ENCODE measurements around the gene GRM8.

Gene GRM8

GRCh38 chr7:127214956-127215718 is 37.6 kb downstream of the GRM8 start:
- H2AFZ ChIP-seq (ENCODE audit: low read length) = no peak overlapping the region
- H3K4me3 ChIP-seq (ENCODE audit: low read depth, low read length, poor library complexity, severe bottlenecking) = no peak overlapping the region
- no peaks in the 10 kb centered on the region for H3K36me3 ChIP-seq (ENCODE audit: insufficient read depth, low read length)
- H3K9me3 ChIP-seq (ENCODE audit: low read length) = no peaks in the 10 kb centered on the region
- no peaks in the 10 kb centered on the region for H3K27me3 ChIP-seq (ENCODE audit: insufficient read depth, low read length)
- H3K4me1 ChIP-seq (ENCODE audit: insufficient read depth, low read length, severe bottlenecking) = no peaks in the 10 kb centered on the region
- H3F3A ChIP-seq (ENCODE audit: insufficient read depth, low read length) = no peaks in the 10 kb centered on the region
- no peak overlapping the region for H3K27ac ChIP-seq (ENCODE audit: low read depth, low read length, poor library complexity, severe bottlenecking)
- no peaks in the 10 kb centered on the region for H3K79me2 ChIP-seq (ENCODE audit: insufficient read depth, low read length)
- no peaks in the 10 kb centered on the region for H4K20me1 ChIP-seq (ENCODE audit: insufficient read depth, low read length)
- H3K9ac ChIP-seq (ENCODE audit: low read length) = no peak overlapping the region
- H3K4me2 ChIP-seq (ENCODE audit: low read length) = no peak overlapping the region
- TF ChIP-seq CTCF (IDR thresholded peaks at IDR 0.05; ENCODE audit: low read length) (no peak), EZH2 (IDR thresholded peaks at IDR 0.05; ENCODE audit: borderline replicate concordance, low read length) (no peak)
- no peaks in the 10 kb centered on the region for H3K9me2 ChIP-seq (ENCODE audit: low read depth, low read length)

- Histone ChIP-seq H3K9me3 (ENCODE audit: low read length) (no peaks in the 10 kb centered on the region), H2AFZ (ENCODE audit: low read length) (no peak overlapping the region), H3K9me2 (ENCODE audit: low read depth, low read length) (no peaks in the 10 kb centered on the region), H3K4me3 (ENCODE audit: low read depth, low read length, poor library complexity, severe bottlenecking) (no peak overlapping the region), H3K79me2 (ENCODE audit: insufficient read depth, low read length) (no peaks in the 10 kb centered on the region), H3K27ac (ENCODE audit: low read depth, low read length, poor library complexity, severe bottlenecking) (no peak overlapping the region), H4K20me1 (ENCODE audit: insufficient read depth, low read length) (no peaks in the 10 kb centered on the region), H3K27me3 (ENCODE audit: insufficient read depth, low read length) (no peaks in the 10 kb centered on the region), H3F3A (ENCODE audit: insufficient read depth, low read length) (no peaks in the 10 kb centered on the region), H3K9ac (ENCODE audit: low read length) (no peak overlapping the region), H3K36me3 (ENCODE audit: insufficient read depth, low read length) (no peaks in the 10 kb centered on the region), H3K4me2 (ENCODE audit: low read length) (no peak overlapping the region), H3K4me1 (ENCODE audit: insufficient read depth, low read length, severe bottlenecking) (no peaks in the 10 kb centered on the region)
- no peak for TF ChIP-seq EZH2 (IDR thresholded peaks at IDR 0.05; ENCODE audit: borderline replicate concordance, low read length)
- TF ChIP-seq CTCF (IDR thresholded peaks at IDR 0.05; ENCODE audit: low read length) = no peak
Observed at GRCh38 chr7:127209886-127210285, 42.9 kb downstream of the GRM8 start.

- Histone ChIP-seq H3K4me3 (ENCODE audit: low read depth, low read length, poor library complexity, severe bottlenecking) (no peak overlapping the region), H2AFZ (ENCODE audit: low read length) (no peak overlapping the region), H3K9me3 (ENCODE audit: low read length) (no peaks in the 10 kb centered on the region), H3K9me2 (ENCODE audit: low read depth, low read length) (no peaks in the 10 kb centered on the region), H4K20me1 (ENCODE audit: insufficient read depth, low read length) (no peaks in the 10 kb centered on the region), H3K79me2 (ENCODE audit: insufficient read depth, low read length) (no peaks in the 10 kb centered on the region), H3F3A (ENCODE audit: insufficient read depth, low read length) (no peaks in the 10 kb centered on the region), H3K4me2 (ENCODE audit: low read length) (no peak overlapping the region), H3K27ac (ENCODE audit: low read depth, low read length, poor library complexity, severe bottlenecking) (no peak overlapping the region), H3K9ac (ENCODE audit: low read length) (no peak overlapping the region), H3K36me3 (ENCODE audit: insufficient read depth, low read length) (no peaks in the 10 kb centered on the region), H3K27me3 (ENCODE audit: insufficient read depth, low read length) (no peaks in the 10 kb centered on the region), H3K4me1 (ENCODE audit: insufficient read depth, low read length, severe bottlenecking) (no peaks in the 10 kb centered on the region)
- TF ChIP-seq EZH2 (IDR thresholded peaks at IDR 0.05; ENCODE audit: borderline replicate concordance, low read length) (no peak), CTCF (IDR thresholded peaks at IDR 0.05; ENCODE audit: low read length) (no peak)
Observed at GRCh38 chr7:127208860-127209259, 43.9 kb downstream of the GRM8 start.
